HT1080 (cell line): ENCODE results near the gene ARPIN. TPM values are rescaled to one million over a fixed set of nuclear protein-coding genes. Genes with fewer than 3 reads are reported as not detected.
A peak's percentile ranks its signal among the peaks of the same experiment; 100 is the strongest.
"Not testable (repeated sequence)": the region's sequence is repeated elsewhere in the genome, so short reads cannot be mapped to it uniquely, and the experiment has no call there.

Experiments used
- DNase-seq: peaks from one replicate; pipeline ENCODE4 v3.0.0-alpha.2; 2015; ENCODE audit warnings: low read depth
- polyA plus RNA-seq, 2 experiments: library from polyadenylated mRNA; depleted of rRNA; stranded (reverse); fragments of >200 nt; gene quantifications; 2 replicates each; pipeline ENCODE4 v1.2.3, GENCODE V29; 2015
- total RNA-seq: library from RNA; depleted of rRNA; stranded (reverse); fragments of >200 nt; shearing (Covaris generic); gene quantifications from 2 replicates; pipeline ENCODE4 v1.2.3, GENCODE V29; 2014; rRNA removed

Gene ARPIN
- total RNA-seq, result 3.0 and 3.1 TPM in 2 replicates
- 4.0 and 4.6 TPM in 2 replicates for polyA plus RNA-seq (2015; cell fraction: cytosol; rRNA removed)
- polyA plus RNA-seq (2015; cell fraction: nucleus; rRNA removed), result 4.5 and 5.0 TPM in 2 replicates

DNA sequence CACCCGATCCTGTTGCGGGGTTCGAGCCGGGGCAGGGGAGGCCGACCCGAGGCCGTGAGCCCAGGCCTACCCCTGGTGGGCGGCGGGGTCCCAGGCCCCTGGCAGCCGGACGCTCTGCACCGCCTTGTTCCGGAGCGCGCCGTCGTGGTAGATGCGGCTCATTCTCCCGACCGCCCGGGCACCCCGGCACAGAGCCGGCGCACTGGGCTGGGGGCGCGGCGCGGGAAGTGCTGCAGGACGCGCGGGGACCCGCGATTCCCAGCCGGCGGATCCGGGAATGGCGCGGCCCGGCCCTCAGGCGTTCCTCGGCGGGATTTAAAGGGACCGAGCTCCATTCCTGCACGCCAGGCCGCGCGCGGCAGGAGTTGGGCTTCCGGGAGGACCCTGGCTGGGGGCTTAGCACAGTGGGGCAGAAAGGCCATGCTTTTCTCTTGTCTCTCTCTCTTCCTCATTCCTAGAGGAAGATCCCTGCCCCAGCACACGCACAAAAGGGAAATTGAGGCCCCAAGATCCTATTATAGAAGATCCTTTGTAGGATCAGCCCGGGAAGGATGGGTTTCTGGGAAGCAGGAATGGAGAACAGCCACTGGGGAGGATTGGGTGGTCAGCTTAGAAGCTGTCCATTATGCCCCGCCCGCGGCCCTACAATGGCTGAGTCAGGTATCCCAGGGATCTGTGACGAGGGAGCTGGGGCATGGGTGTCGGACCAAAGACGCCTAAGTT is at the start of gene ARPIN:
Gene ARPIN (minus strand): TSS at position 279 of the 723 bp plus-strand sequence. CDS start 117 bp downstream, at position 162.
- DNase-seq, result peak; percentile 28

DNA sequence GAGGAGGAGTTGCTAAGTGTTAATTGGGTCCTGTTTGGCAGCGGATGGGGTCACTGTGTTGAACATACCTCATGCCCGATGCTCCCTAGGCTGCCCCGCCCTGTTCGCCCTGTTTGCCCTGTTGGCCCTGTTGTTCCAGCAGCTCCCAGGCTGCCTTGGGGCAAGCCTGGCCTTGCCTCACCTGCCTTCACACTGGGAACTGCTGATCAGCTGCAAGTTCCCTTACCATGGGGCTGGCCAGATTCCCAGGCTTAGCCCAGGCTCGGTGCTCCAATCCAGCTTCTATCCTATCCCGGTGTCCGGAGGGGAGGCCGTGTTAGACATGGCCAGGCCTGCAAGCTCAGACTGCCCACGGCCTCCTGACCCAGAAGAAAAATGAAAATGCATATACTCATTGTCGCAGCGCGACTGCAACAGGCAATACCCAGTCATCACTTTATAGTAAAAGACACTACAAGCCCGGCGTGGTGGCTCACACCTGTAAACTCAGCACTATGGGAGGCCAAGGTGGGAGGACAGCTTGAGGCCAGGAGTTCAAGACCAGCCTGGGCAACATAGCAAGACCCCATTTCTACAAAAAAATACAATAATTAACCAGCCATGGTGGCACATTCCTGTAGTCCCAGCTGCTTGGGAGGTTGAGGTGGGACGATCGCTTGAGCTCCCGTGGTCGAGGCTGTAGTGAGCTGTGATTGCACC is 45.5 kb upstream of the ARPIN start:
- DNase-seq, result no peak

DNA sequence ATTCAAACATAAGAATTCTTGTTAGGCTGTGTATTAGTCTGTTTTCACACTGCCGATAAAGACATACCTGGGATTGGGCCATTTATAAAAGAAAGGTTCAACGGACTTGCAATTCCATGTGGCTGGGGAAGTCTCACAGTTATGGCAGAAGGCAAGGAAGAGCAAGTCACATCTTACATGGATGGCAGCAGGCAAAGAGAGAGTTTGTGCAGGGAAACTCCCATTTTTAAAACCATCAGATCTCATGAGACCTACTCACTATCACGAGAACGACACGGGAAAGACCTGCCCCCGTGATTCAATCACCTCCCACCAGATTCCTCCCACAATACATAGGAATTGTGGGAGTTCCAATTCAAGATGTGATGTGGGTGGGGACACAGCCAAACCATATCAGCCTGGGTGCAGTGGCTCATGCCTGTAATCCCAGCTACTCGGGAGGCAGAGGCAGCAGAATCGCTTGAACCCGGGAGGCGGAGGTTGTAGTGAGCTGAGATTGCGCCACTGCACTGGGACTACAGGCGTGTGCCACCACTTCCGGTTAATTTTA is 42.8 kb upstream of the ARPIN start:
- peak; percentile 15 for DNase-seq

DNA sequence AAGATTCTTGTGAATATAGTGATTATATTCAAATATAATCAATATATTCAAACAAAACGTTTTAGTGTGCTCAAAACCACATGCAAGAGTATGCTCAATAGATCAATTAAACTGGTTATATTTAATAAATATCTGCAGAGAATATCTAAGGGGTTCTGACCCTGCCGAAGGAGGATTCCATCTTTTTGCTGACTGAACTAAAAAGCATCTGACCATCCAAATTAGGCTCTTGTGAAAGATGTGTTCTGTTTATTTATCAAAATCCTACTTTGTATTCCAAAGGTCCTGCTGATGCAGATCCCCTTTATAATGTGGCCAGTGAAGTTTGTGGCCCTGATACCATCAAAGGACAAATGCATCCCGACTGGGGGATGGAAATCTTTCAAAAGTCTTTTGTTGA is 41.8 kb upstream of the ARPIN start:
- no peak for DNase-seq

DNA sequence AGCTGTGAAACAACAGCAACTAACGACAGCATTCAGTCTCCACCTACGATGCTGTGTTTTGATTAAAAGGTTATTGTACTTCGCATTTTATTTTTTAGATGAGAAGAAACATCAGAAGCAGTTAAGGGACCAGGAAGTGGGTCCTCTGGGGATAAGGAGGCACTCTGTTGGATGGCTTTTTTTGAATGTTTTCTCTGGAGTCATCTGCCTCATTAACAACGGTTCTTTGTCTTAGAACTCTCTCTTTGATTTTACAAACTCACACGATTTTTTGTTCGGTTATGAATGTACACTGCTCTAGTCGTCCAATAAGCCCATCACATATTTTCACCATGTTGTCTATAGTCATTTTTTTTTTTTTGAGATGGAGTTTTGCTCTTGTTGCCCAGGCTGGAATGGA is 36.0 kb upstream of the ARPIN start:
- DNase-seq, result no peak

DNA sequence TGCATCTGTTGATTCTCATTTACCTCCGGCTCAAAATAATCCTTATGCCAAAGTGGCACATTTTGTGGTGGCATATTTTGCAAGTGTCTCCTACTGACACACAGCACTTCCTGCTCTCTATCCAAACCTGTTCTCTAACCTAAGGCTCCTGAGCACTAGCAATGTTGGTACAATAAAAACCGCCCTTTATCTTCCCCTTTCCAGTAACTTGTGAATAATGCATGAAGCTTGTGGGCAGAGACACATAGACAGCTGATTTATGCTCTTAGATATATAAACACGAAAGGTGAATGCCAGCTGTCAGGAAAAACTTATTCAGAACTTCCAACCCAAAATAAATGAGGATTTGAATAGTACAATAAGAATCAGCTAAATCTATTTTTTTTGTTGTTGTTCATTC is 34.6 kb upstream of the ARPIN start:
- no peak for DNase-seq

DNA sequence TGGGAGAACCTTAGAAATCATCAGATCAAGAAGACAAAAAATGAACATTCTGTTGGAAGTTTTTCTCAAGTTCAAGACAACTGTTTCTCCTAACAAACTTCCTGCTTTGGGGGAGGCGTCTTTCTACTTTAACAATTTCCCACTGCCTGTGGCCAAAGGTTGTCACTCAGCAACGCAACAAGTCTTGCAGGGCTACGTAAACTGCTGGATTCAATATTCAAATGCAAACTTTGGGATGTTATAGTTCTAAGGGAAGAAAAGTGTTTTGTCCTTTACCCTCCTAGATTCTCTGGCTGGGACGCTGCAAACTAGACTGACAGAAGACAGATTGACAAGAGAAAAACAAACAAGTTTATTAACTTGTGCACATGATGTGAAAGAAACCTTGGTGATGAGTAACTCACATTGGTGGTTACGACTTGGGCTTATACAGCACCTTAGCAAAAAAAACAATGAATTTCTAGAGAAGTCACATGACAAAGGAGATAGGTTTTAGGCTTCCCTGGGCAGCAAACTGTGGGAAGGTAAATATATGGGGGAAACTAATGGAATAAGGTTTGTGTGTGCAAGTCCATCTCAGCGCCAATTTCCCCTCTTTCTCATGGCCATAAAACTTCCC is 34.0 kb upstream of the ARPIN start:
- no peak for DNase-seq

DNA sequence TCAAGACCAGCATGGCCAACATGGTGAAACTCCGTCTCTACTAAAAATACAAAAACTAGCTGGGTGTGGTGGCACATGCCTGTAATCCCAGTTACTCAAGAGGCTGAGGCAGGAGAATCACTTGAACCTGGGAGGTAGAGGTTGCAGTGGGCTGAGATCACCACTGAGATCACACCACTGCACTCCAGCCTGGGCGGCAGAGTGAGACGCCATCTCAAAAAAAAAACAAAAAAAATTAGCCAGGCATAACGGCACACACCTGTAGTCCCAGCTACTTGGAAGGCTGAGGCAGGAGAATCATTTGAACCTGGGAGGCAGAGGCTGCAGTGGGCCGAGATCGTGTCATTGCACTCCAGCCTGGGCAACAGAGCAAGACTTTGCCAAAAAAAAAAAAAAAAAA is 31.0 kb upstream of the ARPIN start:
- DNase-seq, result not testable (repeated sequence)

DNA sequence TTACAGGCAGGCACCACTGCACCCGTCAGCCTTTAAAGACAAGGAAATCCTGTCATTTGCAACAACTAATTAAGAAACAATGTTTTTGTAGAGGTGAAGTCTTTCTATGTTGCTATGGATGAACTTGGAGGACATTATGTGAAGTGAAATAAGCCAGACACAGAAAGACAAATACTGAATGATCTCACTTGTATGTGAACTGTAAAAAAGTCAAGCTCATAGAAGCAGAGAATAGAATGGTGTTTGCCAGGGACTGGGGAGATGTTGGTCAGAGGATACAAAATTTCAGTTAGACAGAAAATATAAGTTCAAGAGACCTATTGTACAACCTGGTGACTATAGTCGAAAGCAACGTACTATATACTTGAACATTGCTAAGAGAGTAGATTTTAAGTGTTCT is 27.2 kb upstream of the ARPIN start:
- DNase-seq, result no peak

DNA sequence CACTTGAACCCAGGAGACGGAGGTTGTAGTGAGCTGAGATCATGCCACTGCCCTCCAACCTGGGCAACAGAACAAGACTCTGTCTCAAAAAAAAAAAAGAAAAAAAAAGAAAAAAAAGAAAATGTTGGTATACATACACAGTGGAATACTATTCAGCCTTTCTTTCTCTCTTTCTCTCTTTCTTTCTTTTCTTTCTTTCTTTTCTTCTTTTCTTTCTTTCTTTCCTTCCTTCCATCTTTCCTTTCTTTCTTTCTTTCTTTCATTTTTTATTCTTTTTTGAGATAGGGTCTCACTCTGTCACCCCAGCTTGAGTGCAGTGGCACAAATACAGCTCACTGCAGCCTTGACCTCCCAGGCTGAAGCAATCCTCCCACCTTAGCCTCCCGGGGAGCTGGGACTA is 26.6 kb upstream of the ARPIN start:
- not testable (repeated sequence) for DNase-seq

DNA sequence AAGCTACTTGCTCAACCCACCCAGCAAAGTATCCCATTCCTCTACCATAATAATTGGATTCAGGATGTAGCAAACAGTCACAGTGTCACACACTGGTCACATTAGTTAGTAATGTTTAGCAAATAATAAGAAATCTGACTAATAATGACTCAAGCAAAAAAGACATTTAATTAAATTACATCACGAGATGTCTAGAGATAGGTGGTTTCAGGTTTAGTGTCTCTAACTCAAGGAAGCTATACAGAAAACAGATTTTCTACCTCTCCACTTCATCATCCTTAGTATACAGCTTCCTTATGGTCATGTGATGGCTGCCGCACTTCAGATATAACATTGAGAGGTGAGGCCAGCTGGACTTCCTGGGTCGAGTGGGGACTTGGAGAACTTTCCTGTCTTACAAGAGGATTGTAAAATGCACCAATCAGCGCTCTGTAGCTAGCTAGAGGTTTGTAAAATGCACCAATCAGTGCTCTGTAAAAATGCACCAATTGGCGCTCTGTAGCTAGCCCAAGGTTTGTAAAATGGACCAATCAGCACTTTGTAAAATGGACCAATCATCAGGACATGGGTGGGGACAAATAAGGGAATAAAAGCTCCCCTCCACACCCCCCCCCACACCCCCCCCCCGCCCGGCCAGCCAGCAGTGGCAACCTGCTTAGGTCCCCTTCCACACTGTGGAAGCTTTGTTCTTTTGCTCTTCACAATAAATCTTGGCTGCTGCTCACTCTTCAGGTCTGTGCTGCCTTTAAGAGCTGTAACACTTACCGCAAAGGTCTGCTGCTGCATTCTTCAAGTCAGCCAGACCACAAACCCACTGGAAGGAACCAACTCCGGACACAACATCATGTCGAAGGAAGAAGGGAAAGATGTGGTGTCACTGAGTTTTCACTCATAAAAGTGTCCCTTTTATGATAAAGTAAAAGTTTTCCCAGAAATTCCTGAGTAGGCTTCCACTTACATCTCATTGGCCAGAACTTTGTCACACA is 24.9 kb upstream of the ARPIN start:
- peak; percentile 44 for DNase-seq

DNA sequence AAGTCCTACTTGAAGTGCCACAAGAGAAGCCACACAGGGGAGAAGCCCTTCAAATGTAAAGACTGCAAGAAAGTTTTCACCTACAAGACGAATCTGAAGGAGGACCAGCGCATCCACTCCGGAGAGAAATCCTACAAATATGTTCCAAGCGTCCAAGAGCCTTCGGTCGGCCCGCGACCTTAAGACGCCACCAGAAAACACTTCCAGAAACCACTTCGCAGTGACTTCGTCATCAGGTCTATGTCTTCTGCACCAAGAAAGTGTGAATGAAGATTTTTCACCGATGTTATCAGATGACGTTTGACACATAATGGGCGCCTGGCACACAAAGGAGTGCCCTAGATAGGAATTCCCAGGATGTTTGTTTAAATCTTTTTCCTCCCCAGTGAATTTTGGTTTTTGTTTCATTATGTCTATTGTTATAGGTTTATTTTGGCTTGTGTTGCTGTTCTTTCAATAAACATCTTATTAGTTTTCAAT is 24.1 kb upstream of the ARPIN start:
- DNase-seq, result no peak

DNA sequence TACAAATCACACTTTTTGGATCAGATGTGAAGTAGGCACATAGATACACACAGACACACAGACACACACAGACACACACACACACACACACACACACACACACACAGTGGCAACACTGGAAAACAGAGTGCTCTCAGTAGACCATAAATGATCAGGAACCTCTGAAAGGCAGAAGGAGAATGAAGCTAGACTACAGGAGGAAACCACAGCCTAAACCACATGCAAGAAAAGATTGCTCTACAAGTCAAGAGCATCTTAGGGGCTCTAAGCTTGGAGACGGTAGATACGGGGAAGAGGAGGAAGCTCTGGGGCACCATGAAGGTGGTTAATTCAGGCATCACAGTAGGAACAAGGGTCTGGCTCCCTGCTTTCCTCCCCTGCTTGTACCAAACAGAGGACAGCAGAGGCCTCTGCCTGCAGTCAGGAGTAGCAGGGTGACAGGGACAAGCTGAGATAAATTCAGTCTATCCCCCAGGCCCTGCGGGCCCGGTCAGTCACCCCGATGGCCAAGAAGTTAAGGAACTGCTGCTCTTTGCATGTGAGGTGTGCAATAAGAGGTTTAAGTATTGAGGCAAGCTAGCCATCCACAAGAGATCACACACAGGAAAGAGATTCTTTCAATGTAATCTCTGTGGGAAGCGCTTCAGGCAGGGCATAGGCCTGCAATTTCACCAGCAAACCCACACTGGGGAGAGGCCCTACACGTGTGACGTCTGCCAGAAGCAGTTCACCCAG is 23.5 kb upstream of the ARPIN start:
- no peak for DNase-seq

DNA sequence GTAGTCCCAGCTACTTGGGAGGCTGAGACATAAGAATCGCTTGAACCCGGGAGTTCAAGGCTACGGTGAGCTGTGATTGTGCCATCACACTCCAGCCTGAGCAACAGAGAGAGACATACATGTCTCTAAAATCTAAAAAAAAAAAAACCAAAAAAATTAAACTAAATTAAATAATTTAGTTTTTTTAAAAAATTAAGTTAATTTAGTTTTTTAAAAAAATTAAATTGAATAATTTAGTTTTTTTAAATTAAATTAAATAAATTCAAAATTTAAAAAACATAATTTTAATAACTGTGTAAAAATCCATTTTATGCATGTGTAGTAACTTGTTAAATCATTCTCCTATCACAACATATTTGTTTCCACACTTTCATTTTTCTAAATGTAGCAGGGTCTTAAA is 20.1 kb upstream of the ARPIN start:
- no peak for DNase-seq

DNA sequence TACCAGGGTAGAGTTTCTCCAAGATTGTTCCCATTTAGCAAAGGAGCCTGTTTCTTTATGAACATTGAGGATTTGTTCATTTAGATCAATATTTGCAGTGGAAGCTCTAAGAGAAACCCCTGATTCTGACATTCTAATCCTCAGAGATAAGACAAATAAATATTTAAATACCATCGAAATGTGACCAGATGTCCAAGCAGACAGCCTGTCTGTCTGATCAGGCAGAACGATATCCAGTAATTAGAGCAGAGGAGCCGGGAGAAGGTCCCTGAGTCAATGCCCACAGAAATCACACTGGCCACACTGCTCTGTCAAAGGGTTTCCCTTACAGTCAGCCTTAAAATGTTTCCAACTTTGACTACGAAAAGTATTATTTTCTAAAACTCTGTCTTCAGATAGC is 15.7 kb upstream of the ARPIN start:
- no peak for DNase-seq

DNA sequence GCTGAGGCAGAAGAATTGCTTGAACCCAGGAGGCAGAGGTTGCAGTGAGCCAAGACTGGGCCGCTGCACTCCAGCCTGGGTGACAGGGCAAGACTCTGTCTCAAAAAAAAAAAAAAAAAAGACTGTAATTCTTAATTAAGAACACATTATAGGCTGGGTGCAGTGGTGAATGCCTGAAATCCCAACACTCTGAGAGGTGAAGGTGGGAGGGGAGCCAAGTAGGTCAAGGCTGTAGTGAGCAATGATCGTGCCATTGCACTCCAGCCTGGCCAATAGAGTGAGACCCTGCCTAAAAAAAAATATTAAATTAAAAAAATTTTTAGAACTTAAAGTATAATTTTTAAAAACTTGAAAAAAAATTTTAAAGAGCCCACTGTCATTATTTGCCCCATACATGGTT is 13.4 kb upstream of the ARPIN start:
- no peak for DNase-seq

DNA sequence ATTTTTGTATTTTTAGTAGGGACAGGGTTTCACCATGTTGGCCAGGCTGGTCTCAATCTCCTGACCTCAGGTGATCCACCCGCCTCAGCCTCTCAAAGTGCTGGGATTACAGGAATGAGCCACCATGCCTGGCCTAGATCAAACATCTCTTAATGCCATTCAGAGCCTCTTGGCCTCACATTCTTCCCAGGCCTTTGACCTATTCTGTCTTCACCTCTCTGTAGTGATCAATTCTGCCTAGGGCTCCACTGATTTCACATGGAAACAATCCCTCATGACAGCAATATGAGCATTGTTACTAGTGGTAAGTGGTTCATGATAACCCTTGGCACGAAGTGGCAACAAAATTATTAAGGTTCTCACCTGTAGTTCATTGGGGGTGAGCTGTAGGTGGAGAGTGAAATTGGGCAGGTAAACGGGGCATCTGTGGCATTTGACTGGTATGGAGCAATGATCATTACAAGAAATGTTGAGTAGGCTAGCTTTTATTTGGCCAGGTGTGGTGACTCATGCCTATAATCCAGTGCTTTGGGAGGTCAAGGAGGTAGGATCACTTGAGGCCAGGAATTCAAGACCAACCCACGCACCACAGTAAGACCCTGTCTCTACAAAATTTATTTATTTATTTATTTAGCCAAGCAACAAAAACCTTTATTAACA is 4.8 kb upstream of the ARPIN start:
- no peak for DNase-seq

DNA sequence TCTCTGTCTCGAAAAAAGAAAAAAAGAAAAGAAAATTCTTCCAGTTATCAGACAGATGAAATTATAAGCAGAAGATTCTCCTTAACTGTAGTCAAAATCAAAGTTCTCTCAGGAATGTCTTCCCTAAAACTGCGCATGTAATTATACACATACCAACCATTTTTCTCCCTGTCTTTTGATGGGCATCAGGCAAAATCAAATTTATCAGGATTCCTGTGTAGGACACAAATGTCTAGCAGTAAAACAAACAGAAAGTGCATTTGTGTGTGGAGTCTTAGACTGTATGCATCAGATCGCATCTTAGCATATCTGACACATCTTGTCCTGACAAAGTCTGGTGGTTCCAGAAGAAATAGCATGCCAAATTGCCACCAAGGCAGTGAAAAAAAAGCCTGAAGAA is 3.9 kb upstream of the ARPIN start:
- DNase-seq, result no peak

DNA sequence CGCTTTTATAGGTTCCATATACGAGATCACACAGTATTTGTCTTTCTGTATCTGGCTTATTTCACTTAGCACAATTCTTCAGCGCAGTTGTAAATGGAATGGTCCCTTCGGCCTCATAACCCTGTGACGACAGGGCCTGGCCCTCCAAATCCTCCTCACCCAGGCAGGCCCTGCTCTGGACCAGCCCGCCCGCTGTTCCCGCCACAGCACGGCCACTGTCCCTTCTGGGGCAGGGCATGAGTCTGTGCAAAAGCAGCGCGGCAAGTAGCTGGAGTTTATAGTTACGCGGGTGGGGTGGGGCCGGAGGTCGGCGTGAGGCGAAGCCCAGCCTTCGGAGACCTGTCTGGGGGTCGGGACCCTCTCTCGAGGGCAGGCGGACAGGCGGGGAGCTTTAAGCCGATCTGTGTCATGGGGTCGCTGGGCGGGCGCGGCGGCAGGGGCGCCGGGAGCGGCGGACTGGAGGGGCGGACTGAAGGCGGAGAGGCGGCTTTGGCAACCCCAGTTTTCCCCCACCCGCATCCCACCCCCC is 543 bp downstream of the ARPIN start:
- no peak for DNase-seq
